Activated naive CD8-positive, alpha-beta T cell treated with anti-CD3 and anti-CD28 coated beads, Interleukin-2, amount 50 U/mL, for 24 hours (primary cell): ENCODE data around the gene PLEKHO1.
"Not testable (repeated sequence)": the region's sequence is repeated elsewhere in the genome, so short reads cannot be mapped to it uniquely, and the experiment has no call there.

Source experiments
- ATAC-seq: fragments of 150-1000 bp; cut with Tn5 transposase; one replicate; pipeline ENCODE4 v1.10.0; 2021
- DNase-seq: peaks from one replicate; pipeline ENCODE4 v3.0.0; 2021
- H3K27ac Mint-ChIP-seq: one replicate; pipeline ENCODE4 v1.8.0; 2021; ENCODE audit warnings: mild to moderate bottlenecking, mixed read lengths
- H3K27me3 Mint-ChIP-seq: one replicate; pipeline ENCODE4 v1.8.0; 2021; ENCODE audit warnings: mixed read lengths
- H3K36me3 Mint-ChIP-seq: one replicate; pipeline ENCODE4 v1.8.0; 2021; ENCODE audit warnings: low read depth, mixed read lengths
- H3K4me1 Mint-ChIP-seq: one replicate; pipeline ENCODE4 v1.8.0; 2021; ENCODE audit warnings: mixed read lengths
- H3K4me3 Mint-ChIP-seq: one replicate; pipeline ENCODE4 v1.8.0; 2021; ENCODE audit warnings: mild to moderate bottlenecking, moderate library complexity, mixed read lengths
- H3K9me3 Mint-ChIP-seq: one replicate; pipeline ENCODE4 v1.8.0; 2021; ENCODE audit warnings: mixed read lengths

PLEKHO1 gene

DNA sequence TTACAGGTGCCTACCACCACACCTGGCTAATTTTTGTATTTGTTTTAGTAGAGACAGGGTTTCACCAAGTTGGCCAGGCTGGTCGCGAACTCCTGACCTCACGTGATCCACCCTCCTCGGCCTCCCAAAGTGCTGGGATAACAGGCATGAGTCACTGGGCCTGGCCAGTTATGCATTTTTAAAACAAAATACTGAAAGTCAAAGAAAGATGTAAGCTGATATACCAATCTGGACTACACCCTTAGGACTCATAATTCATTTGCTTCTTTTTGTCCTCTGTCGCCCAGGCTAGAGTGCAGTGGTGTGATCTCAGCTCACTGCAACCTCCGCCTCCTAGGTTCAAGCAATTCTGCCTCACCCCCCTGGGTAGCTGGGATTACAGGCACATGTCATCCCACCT, 14.3 kb upstream of the PLEKHO1 start:
- not testable (repeated sequence) for H3K9me3 Mint-ChIP-seq, H3K4me1 Mint-ChIP-seq, H3K4me3 Mint-ChIP-seq, DNase-seq, H3K27ac Mint-ChIP-seq, H3K27me3 Mint-ChIP-seq, H3K36me3 Mint-ChIP-seq, ATAC-seq

DNA sequence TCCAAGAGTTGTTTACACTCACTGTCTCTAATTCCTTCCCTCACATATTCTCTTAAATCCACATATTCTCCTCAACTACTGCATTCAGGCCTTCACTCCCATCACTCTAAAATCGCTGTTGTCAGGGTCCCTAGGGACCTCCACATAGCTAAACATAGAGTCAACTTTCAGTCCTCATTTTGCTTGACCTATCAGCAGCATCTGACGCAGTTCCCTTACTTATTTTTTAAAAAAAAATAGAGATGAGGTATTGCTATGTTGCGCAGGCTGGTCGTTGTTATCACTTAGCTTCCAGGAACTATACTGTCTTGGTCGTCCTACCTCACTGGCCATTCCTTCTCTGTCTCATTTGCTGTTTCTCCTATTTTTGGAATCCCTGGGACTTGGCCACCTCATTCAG, 11.7 kb upstream of the PLEKHO1 start:
- Mint-ChIP-seq H3K36me3 (no peaks in the 10 kb centered on the region), H3K9me3 (no peaks in the 10 kb centered on the region), H3K4me3 (no peak overlapping the region), H3K4me1 (peaks cover 5% of the 10 kb centered on the region), H3K27ac (no peak overlapping the region), H3K27me3 (no peaks in the 10 kb centered on the region)
- no peak for DNase-seq
- ATAC-seq: no peak

DNA sequence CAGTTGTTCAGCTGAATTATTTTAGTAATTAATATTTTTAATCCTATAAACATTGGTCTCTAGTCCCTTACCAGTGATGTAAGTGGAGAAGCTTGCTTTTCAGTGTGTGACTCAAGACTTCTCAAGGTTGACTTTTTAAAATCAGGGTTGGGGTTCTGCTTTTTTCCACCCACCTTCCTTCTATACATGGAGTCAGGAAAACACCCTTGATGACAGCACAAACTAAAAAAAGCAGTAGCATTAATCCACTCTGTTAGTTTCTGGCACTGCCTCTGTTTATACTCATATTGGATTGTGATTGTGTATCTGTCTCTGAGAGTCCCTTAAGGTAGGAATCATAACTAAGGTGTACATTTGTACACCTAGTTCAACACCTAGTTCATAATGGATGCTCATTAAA, 8.3 kb upstream of the PLEKHO1 start:
- peaks cover 4% of the 10 kb centered on the region for H3K36me3 Mint-ChIP-seq
- DNase-seq (no peak), ATAC-seq (no peak)
- peaks cover 20% of the 10 kb centered on the region for H3K4me1 Mint-ChIP-seq
- H3K9me3 Mint-ChIP-seq: no peaks in the 10 kb centered on the region
- H3K27me3 Mint-ChIP-seq: no peaks in the 10 kb centered on the region
- no peak overlapping the region for H3K4me3 Mint-ChIP-seq
- no peak overlapping the region for H3K27ac Mint-ChIP-seq

DNA sequence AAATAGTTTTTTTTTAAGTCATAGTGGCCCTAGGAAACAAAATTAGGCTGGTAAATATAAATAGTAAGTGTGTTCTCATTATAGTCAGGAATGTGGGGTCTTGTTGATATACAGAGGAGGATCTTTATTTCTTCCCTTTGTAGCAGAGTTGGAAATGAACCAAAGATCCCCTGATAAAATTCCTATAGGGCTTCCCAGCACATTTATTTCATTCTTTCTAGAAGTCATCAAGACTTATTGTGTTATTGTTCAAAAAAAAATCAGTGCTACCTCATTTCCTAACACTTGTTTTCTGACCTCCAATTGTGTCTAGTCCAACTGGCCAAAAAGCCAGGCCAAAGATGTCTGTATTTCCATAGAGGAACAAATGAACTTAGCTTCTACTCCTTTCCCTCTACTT, 7.6 kb upstream of the PLEKHO1 start:
- Mint-ChIP-seq H3K27me3 (no peaks in the 10 kb centered on the region), H3K36me3 (peaks cover 4% of the 10 kb centered on the region), H3K9me3 (no peaks in the 10 kb centered on the region), H3K4me1 (peaks cover 26% of the 10 kb centered on the region), H3K4me3 (no peak overlapping the region), H3K27ac (no peak overlapping the region)
- ATAC-seq (no peak), DNase-seq (no peak)

DNA sequence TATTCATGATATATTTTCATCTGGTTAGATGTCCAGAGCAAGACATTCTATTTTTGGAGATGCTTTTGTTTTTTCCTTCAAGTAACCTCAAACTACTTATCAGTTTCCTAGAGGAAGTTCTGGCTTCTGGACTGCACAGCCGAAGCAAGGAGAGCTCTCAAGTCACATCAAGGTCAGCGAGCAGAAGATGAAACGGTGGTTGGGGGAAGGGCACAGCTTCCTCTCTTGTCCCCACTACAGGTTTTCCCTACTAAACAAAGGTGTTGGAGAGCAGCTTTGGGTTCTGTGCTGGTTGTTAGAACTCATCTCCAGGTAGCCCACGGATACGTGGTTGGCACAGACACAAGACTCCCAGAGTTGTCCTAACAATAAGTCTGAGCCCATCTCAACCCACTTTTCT, 5.1 kb upstream of the PLEKHO1 start:
- peaks cover 4% of the 10 kb centered on the region for H3K36me3 Mint-ChIP-seq
- peak overlapping the region; percentile 40 for H3K27ac Mint-ChIP-seq
- H3K9me3 Mint-ChIP-seq: no peaks in the 10 kb centered on the region

DNA sequence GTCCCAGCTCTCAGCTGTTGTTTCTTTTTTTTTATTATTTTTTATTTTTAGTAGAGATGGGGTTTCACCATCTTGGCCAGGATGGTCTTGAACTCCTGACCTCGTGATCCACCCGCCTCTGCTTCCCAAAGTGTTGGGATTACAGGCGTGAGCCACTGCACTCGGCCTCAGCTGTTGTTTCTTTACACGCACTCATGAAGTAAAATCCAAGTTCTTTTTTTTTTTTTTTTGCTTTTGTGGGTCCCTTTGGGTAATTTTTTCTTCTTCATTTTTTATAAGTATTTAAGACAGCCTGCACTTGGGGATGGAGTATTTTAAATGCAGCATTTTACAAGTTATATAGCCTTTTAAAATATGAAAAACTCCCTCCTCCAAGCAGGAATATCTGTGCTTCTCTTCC, 3.7 kb upstream of the PLEKHO1 start:
- H3K4me1 Mint-ChIP-seq: peaks cover 46% of the 10 kb centered on the region
- not testable (repeated sequence) for ATAC-seq, DNase-seq, H3K9me3 Mint-ChIP-seq, H3K27me3 Mint-ChIP-seq, H3K36me3 Mint-ChIP-seq, H3K4me3 Mint-ChIP-seq, H3K27ac Mint-ChIP-seq

More for the DNA sequence above, 5.1 kb upstream of the PLEKHO1 start:
- peak overlapping the region; percentile 25 for H3K4me3 Mint-ChIP-seq
- DNase-seq (no peak), ATAC-seq (no peak)
- peaks cover 8% of the 10 kb centered on the region for H3K27me3 Mint-ChIP-seq
- peaks cover 46% of the 10 kb centered on the region for H3K4me1 Mint-ChIP-seq

DNA sequence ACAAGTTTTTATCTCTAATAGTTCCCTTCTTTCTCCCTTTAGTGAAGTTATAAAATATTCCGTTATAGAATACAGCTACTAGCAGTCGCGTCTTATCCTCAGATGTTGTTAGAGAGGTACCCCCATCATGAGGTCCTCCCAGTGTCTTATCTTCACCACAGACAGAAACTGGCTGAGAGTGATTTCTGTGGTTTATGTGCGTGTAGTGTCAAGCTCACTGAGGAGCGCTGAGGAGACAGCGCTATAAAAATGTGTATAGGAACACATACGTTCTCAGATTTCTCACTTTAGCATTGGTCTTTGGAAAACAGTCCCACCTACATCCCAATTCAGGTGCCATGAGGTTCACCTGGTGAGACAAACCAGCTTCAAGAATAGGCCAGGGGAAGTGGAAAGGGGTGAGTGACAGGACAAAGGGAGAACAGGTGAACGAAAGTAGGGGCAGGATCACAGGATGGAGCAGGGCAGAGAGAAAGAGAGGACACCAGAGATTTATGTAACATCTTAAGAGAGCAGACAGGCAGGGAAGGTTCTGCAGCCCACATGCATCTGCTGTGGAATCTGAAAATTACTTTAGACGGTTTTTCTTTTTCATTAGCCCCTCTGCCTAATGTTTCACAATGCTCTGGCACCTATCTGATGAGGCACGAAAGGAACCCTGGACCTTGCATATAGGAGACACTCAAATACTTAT, 2.7 kb upstream of the PLEKHO1 start:
- ATAC-seq (no peak), DNase-seq (no peak)
- Mint-ChIP-seq H3K27me3 (peaks cover 8% of the 10 kb centered on the region), H3K36me3 (peaks cover 4% of the 10 kb centered on the region), H3K27ac (no peak overlapping the region), H3K4me3 (no peak overlapping the region), H3K4me1 (peaks cover 52% of the 10 kb centered on the region), H3K9me3 (no peaks in the 10 kb centered on the region)

DNA sequence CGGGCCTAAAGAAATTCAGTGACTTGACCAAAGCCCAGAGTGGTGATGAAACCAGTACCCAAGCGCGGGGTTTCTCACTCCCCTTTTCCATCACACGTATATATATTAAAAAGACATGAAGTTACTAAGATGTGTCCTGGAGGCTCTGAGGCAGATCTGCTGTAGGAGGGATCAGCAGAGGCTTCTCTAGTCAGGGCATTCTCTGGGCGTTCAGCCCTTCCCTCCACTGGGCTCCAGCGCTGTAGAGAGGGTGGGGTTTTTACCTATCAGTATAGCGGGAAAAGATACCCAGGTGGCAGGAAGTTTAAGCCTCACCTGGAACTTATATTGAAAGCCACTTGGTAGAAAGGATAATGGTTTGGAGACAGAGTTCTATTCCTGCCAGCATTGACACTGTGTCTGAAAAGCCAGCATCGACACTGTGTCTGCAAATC, 862 bp upstream of the PLEKHO1 start:
- peaks cover 13% of the 10 kb centered on the region for H3K36me3 Mint-ChIP-seq
- ATAC-seq: no peak
- peaks cover 8% of the 10 kb centered on the region for H3K27me3 Mint-ChIP-seq
- no peaks in the 10 kb centered on the region for H3K9me3 Mint-ChIP-seq
- H3K4me1 Mint-ChIP-seq: peaks cover 65% of the 10 kb centered on the region
- DNase-seq: no peak
- H3K27ac Mint-ChIP-seq: peak overlapping the region; percentile 71
- peak overlapping the region; percentile 73 for H3K4me3 Mint-ChIP-seq

DNA sequence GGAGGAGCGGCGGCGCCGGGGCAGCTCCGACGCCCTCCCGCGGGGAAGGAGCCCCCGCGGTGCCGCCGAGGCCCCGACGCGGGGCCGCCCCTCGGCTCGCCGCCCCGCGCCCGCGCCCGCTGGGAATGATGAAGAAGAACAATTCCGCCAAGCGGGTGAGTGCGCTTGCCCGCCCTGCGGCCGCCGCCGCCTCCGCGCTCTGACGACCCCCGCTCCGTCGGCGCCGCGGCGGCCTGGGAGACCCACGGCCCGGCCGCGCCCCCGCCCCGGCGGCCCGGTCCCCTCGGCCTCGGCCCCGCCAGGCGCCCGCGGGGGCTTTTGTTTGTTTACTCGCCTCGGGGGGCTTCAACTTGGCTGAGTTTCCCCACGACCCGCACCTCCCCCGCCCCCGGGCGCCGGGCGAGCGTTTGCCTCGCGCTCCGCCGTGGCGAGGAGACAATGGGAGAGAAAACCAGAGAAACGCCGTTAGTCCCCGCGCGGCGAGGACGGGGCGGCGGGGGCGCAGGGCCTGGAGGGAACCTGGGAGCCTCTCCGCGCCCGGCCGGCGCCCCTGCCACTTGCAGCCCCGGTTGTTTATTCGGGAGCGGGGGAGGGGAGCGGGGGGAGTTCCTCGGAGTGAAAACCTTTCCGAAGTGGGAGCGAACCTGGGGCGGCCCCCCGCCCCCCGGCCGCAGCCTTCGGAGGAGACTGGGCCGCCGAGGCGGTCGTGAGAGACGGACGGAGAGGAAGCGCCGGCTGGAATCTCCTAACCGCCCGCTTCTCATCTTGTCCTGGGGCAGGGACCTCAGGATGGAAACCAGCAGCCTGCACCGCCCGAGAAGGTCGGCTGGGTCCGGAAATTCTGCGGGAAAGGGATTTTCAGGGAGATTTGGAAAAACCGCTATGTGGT, 661 bp downstream of the PLEKHO1 start:
- Mint-ChIP-seq H3K27ac (peak overlapping the region; percentile 83), H3K36me3 (peaks cover 15% of the 10 kb centered on the region), H3K4me3 (peak overlapping the region; percentile 83), H3K9me3 (no peaks in the 10 kb centered on the region), H3K27me3 (peaks cover 8% of the 10 kb centered on the region), H3K4me1 (peaks cover 66% of the 10 kb centered on the region)
- peak; percentile 48 for DNase-seq
- ATAC-seq: no peak

DNA sequence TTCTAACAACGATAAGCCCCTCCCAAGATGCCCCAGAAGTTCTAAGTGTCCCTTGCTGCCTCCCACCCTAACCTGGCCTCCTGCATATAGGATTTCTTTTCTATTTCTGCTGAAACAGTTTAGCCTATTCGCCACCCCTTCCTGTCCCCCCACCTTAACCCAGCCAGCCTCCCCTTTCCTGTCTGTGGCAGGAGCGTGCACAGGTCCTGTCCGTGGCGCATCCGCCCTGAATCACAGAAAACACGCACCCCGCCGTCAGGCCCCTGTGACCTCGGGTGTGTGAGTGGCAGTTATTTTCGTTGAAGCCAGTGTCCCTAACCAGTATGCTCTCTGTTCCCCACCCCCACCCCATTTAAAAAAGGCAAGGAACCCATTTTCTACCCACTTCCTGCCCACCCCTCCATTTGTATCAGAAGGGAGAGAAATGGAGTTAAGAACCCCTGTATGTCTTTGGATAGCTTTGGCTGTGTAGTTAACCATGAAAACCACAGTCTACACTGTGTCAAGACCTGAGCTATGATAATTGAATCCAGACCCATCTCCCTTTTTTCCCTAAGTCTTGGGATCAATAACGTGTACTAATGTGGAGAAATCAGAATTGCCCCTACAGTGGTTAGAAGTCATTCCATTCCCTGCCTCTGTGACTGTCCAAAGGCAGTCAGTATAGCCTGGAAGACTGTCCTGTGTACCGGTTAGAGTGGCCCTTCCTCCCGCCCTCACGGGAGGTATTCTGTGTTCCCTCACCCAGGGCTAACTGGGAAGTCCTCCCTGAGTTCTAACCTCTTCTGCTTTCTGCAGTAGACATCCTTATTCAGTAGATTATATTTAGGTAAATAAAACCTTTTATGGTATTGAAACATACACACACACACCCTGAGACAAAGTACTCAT, 1.8 kb downstream of the PLEKHO1 start:
- H3K27me3 Mint-ChIP-seq: peaks cover 8% of the 10 kb centered on the region
- H3K4me1 Mint-ChIP-seq: peaks cover 64% of the 10 kb centered on the region
- H3K27ac Mint-ChIP-seq: peak overlapping the region; percentile 83
- DNase-seq: peak; percentile 62
- no peaks in the 10 kb centered on the region for H3K9me3 Mint-ChIP-seq
- H3K4me3 Mint-ChIP-seq: peak overlapping the region; percentile 83
- ATAC-seq: peak; percentile 26
- H3K36me3 Mint-ChIP-seq: peaks cover 23% of the 10 kb centered on the region

DNA sequence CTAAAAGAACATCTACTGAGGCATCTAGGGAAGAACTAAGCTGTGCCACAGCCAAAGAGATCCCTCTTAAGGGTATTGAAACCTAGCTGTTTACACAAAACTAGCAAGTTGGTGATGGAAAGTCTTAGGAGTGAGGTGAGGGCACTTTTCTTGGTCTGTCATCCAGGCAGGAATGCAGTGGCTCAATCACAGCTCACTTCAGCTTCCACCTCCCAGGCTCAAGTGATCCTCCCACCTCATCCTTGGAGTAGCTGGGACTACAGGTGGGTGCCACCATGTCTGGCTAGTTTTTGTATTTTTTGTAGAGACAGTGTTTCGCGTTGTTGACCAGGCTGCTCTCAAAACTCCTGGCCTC, 2.4 kb downstream of the PLEKHO1 start:
- peaks cover 8% of the 10 kb centered on the region for H3K27me3 Mint-ChIP-seq
- DNase-seq: no peak
- peaks cover 23% of the 10 kb centered on the region for H3K36me3 Mint-ChIP-seq
- no peaks in the 10 kb centered on the region for H3K9me3 Mint-ChIP-seq
- H3K27ac Mint-ChIP-seq: peak overlapping the region; percentile 83
- peak overlapping the region; percentile 83 for H3K4me3 Mint-ChIP-seq
- no peak for ATAC-seq
- H3K4me1 Mint-ChIP-seq: peaks cover 58% of the 10 kb centered on the region

DNA sequence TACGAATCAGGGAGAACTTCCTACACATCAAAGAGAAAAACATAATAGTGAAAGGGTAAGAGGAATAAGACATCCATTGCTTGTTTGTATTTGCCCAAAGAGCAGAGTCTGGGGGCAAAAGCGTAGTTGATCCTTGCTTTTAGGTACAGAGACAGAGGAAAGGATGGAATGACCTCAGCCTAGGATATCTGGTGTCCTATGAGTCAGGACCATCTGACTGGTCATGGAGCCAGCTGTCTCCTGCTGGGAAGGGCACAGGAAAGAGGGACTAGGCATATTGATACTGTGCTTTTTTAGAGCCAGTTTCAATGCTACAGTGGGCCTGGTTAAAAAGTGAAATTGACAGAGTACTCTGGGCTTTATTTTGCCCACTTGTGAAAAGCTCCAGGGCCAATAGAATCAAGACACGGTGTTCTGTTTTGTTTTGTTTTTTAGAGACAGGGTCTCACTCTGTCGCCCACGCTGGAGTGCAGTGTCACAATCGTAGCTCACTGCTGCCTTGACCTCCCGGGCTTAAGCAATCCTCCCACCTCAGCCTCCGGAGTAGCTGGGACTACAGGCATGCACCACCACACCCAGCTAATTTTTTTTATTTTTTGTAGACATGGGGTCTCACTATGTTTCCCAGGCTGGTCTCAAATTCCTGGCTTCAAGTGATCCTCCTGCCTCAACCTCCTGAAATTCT, 3.2 kb downstream of the PLEKHO1 start:
- peak overlapping the region; percentile 7 for H3K4me3 Mint-ChIP-seq
- no peak for DNase-seq
- peaks cover 29% of the 10 kb centered on the region for H3K36me3 Mint-ChIP-seq

DNA sequence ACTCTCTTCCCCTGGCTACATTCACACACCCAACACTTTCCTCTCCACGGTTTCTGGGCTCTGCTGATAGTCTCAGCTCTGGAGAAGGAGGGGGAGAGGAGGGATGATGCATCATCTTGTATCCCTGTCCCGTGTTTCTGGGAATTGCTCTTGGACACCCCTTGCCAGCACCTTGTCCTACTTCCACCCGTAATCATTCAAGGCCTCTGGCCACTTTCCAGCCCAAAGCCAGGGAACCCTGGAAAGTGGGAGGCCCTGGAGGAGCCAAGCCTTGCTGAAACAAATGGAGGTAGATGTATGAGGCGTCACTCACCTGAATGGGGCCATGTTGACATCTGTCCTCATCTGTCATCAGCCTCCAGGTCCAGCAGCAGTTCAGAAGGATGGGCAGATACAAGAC, 4.4 kb downstream of the PLEKHO1 start:
- Mint-ChIP-seq H3K4me1 (peaks cover 52% of the 10 kb centered on the region), H3K9me3 (no peaks in the 10 kb centered on the region), H3K4me3 (no peak overlapping the region), H3K27me3 (peaks cover under 1% of the 10 kb centered on the region), H3K27ac (peak overlapping the region; percentile 17), H3K36me3 (peaks cover 35% of the 10 kb centered on the region)
- ATAC-seq (no peak), DNase-seq (no peak)

More for the DNA sequence above, 3.2 kb downstream of the PLEKHO1 start:
- Mint-ChIP-seq H3K4me1 (peaks cover 55% of the 10 kb centered on the region), H3K9me3 (no peaks in the 10 kb centered on the region), H3K27me3 (peaks cover 5% of the 10 kb centered on the region), H3K27ac (peak overlapping the region; percentile 32)
- no peak for ATAC-seq
